ENCODE results near the gene IRF6.

IRF6 gene

DNA sequence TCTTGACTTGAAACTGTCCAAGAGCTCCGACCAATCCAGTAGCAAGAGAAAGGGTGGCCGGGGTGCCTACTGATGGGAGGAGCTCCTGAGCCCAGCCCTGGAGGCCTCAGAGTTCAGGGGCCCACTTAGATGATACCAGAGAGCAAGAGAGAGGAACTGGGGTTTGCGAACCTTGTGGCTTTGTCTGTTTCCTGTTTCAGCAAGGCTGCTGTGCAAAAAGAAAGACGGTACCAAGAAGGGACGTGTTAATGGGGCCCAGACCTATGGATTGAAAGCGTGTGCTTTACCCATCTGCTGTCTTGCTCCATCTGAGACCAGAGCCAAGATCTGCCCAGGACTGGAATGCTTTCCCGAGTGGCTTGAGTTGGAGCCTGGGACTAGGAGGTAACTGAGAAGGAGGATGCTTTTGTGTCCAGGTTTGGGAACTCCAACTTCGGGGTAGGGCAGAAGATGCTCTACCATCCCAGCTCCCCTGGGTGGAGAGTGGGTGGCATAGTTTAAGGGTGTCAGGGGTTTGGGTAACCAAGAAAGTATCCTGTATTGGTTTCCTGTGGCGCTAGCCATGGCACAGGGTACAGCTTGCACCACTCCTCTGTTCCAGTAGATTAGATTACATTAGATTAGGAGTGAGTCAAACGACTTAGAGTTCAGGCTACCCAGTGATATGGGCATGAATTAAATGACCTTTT lies 49.9 kb downstream of the IRF6 start, which contains the start of gene TRAF3IP3:
Gene TRAF3IP3 (plus strand): TSS at position 128 of the 689 bp plus-strand sequence. CDS start 3,987 bp downstream, outside the sequence.
- peak; percentile 95 for DNase-seq

DNA sequence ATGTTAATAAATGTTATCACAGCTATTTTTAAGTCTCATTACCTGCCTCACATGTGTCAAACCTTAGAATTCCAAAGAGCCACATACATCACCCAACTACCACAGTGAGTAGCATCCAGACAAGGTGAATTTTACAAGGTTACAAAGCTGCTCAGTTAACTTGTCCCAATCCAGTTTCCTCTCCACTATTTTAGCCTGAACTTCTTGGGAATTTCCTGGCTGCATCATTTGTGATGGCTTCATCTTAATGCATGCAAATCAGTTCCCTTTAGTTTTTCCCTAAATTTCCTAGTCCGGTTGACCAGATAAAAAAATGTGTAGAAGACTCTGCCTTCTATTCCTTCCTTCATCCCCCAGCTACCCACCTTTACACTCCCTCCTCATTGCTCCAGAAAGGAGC lies 50.7 kb downstream of the IRF6 start:
- no peak for DNase-seq

DNA sequence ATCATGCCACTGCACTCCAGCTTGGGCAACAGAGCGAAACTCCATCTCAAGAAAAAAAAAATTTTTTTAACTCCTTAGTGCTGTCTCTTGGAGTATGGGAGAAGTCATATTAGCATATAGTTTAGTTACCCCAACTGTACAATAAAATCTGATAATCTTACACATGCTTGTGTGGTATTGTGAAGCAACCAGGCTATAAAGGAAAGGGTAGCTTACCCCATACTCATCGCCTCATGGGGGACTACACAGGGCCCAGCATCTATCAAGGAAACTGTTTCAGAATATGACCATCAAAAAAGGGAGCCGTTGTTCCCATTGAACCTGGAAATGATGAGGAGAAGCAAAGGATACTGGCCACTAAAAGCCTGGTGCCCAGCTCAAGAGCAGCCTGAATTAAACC lies 53.1 kb downstream of the IRF6 start:
- DNase-seq, result no peak

DNA sequence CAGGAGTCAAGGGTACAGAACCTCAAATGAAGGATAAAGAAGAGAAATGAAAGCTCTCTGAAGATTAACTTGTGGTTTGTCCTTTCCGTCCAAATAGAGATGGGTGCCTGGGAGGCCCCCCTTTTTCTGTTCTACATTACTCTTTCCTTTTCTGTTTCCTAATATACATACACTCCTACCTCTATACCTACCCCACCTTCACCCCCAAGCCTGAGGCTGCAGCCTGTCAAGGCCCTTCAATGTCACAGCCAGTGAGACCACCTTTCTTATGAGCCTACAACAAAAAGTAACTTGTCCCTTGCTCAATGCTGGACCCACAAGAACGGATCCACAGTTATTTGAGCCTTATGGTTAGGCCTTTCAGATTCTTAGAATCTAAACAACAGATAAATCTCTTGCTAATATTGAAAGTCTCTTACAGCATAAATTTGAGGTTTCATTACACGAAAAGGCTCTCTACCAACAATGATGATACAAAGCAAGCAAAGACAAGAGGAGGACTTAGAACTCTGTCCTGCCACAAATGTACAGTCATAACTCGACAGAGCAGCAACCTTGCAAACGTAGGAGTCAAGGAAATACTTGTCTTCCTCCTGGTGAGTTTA lies 54.2 kb downstream of the IRF6 start:
- DNase-seq, result peak; percentile 92

DNA sequence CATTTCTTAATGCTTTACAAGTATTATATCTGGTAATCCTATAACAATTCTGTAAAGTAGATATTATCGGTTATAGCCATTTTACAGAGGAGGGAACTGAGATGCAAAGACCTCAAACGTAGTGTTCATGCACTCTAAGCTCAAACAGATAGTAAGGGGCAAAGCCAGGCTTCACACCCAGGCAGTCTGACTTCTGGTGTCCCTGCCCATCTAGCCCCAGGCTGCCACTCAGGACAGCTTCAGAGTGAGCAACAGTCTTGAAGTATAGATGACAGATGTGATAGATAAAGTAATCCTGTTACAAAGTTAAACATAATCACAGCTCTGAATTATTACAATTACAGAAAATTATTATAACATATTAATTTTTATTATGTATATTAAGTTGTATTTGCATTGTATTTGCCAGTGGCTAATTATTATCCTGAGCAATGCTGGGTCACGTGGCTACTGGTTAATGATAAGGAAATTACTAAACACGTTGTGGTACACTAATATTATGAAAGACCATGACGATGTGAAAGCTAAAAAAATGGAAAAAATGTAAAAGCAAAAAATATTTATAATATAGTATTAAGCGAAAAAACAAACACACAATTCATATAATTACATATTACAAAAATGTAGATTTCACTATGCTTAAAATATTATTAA lies 56.1 kb downstream of the IRF6 start:
- DNase-seq, result peak; percentile 40

DNA sequence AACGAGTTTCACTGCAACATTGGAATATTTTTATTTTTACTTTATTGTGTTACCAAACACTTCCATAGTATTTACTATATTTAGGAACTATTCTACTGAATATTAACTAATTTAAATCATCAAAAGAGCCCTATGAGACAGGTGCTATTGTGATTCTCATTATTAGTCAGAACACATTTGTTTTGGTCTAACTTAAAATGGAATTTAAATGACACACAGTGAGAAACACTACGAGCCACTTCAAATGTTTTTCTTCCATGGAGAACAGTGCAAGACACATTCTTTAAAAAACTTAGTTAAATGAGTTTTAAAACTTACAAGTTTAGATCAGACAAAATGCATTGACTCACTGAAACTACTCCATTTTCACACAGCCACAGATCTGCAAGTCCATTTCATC lies 56.7 kb downstream of the IRF6 start:
- peak; percentile 52 for DNase-seq

DNA sequence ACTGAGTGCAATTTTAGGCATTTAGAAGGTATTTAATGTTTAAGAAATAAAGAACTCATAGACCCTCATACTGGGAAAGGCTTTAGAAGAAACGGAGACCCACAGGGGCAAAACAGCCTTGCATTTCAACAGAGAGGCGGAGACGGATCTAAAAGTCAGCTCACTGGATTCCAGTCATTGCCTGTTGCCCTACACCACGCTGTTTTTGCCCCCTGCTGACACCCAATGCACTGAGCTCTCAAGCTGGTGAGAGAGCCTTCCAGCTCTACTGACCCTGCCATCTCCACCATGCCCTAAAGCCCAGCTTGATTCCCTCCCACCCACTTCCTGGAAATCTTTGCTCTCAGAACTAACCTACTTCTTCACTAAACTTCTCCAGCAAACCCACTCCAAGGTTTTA lies 57.3 kb downstream of the IRF6 start:
- DNase-seq, result no peak

DNA sequence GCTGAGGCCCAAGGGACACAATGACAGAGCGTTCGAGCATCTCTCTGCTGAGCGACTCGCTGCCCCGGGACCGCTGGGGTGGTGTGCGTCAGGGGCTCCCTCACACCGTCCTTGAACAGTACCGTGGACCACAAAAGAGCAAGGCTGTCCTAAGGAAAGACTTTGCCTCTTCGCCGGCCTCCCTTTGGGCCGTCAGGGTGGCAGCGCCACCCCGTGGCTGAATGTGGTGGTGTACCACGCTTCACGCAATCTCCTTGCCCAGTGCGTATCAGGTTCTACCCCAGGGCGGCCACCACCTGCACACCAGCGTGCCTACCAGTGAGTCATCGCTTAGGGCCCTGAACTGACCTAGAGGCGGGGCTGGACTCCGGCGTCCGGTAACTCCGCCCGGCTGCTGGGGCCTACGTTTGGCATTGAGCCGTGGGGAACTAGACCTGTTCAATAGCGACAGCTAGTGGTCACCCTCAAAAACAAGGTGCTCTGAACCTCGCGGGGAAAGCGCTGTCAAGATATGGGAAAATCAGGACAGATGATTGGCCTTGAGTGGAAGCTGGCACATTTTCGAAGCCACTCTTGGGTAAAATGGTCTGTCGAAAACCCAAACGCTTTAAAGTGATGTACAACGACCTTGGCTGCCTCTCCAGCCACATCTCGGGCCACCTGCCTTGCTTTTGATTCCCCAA lies 58.2 kb downstream of the IRF6 start:
- peak; percentile 96 for DNase-seq

DNA sequence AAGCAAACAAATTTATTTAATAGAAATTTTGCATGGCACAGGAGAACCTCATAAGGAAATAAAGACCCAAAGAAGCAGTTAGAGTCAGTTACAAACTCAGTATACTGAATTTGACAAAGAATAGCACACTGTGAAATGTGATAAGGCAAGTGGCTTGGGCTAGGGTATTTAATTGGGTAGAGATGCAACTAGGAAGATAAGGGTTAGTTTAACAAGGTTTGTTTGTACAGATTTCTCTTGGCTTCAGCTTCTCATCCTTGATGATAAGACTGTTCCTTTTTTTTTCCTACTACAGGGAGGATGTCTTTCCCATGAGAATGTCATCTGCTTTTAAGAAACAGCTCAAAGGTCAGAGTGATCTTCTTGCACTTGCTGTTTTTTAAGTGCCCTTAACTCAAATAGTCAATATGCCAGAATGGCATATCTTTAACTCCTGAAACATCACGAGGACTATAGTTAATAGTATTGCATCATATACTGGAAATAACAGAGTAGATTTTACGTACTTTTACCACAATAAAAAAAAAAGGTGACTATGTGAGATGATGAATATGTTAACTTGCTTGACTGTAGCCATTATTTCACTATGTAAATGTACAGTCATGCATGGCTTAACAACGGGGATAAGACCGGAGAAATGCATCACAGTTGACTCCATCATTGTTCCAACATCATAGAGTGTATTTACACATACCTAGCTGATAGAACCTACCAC lies 59.3 kb downstream of the IRF6 start:
- DNase-seq, result no peak

DNA sequence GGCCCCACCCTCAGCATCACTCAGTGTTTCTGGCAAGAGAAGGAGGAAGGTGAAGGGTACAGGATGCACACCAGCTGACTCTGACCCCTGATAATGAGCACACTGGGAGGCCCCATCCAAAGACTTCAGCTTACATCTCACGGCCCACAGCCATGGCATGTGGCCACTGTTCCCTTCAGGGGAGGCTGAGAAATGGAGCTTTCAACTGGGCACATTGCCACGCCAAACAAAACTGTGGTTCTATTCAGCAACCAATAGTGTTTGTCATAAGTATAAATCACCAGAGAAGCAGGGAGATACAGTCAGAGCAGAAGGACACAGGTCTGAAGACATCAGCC lies 62.8 kb downstream of the IRF6 start:
- DNase-seq, result no peak

DNA sequence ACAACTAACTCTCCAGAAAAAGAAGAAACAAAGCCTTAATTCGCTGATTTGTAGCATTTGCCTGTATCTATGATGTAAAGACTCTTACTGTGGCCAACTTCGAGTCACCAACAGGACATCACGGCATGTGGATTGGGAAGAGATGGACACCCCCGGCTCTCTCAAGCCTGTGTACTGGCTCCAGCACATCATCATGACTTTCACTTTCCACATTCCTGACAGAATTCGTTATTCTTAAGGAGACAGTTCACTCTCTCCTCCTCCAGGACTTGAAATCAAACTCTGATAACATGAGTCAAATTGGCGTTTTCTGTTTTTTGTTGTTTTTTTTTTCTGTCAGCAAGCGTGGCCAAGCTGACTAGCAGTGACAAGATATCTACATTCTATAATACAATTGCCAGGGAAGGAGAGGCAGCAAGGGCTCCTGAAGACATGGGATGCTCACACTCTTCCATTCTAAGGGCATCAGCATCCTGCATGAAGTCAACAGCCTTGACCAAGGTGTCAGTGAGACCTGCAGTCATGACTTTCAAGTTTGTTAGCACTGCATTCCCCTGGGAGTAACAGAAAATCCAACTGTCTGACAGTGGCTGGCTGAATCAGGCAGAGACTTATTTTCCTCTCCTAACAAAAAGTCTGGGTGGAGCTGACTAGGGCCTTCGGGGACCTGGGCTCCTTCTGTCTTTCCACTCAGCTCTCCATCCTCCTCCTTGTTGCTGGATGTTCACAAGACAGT lies 63.4 kb downstream of the IRF6 start:
- DNase-seq, result no peak

DNA sequence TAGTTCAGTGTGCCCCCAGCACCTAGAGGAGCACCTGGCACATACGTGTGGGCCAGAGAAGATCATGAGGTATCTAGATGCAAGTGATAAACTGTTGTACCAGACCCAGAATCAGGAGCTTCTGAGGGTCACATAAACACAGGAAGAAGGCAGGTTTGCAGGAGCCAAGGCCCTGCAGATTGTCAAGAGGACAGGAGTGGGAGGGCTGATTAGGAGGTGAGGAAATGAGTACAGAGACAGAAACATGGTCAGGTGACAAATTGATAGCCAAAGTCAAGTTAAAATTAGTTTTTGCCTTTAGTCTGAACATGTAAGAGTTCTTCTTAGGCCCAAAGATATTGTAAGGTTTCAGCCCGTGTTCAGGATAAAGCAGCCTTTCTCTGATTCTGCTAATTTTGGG lies 64.1 kb downstream of the IRF6 start:
- DNase-seq, result no peak

DNA sequence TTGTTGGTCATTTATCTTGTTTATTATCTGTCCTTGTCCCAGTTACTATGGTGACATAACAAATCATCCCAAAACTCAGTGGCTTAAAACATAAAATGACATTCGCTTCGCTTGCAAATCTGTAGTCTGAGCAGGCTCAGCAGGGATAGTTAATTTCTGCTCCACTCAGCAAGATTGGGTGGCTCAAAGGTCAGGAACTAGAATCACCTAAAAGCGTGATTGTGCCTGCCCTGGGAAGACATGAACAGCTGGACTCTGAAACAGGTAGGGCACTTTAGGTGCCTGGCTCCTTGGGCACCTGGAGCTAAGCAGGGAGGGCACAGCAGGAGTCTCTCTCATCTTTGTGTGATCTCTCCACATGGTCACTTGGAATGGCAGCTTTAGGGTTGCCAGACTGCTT lies 64.7 kb downstream of the IRF6 start:
- DNase-seq, result no peak

DNA sequence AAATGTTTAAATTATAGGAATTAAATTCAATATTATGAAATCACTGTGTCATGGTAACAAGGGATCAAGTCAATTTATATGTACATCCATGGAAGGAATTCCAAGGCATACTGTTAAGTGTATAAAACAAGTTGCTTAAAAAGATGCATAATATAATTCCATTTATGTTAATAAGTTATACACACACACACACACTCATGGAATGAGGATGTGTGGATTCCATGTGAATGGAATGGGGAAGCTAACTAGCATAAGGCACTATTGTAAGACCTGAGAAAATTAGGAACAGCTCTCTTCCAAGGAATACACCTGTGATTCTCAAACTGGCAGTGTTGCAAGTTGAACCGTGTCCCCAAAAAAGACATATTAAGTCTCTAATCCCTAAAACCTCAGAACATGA lies 67.7 kb downstream of the IRF6 start:
- no peak for DNase-seq

DNA sequence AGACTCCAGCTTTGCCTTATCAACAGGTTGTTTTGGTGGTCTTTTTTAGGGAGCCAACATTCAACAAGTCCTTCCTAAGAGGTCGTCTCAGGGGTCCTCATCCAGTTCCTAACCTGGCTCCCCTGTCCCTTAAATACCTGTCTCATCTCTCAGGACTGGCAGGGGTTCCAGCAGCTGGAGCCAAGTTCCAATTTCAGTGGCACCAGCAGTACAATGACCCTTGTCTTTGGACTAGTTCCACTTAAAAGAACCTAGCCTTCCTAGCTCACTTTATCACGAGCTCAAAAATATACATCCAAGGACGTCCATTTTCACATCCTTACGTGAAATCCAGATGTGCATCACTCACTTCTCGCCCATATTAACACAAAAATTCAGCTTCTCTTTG lies 68.8 kb downstream of the IRF6 start:
- no peak for DNase-seq

DNA sequence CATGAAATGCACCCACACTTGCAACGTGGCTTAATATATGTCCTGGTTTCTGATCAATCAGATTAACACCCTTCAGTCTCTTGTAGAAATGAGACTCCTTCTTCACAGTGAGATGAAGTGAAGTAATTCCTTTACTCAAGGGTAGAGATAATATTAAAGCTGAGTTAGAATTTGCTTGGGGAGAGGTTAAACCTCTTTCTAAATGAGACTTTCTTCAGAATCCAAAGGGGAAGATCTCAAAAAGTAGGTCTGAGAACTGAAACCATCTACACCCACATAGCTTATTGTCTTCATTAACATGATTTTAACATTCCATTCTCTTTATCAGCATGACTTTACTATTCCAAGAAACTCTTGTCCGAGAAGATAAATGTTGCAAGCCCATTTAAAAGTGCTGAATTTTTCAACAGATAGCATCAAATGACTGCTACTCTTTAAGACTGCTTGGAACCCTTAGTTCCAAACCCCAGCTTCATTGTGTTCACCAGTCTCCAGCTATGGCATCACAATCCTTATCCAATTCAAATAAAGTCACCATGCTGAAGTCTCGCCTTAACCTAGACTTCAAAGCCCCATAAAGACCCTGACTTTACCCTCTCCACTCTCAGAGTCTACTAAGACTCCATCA lies 69.3 kb downstream of the IRF6 start:
- DNase-seq, result peak; percentile 36
